Vagina (tissue), 2 donors: ENCODE results near the gene YAF2.

Experiments used
- POLR2A ChIP-seq, 2 donors: fragments of 450-650 bp; IDR thresholded peaks; one replicate each; pipeline ENCODE4 v1.6.1; 2017; ENCODE audit warnings: antibody characterized with exemption in 2 of 2, mild to moderate bottlenecking in 2 of 2, moderate library complexity in 2 of 2
- POLR2AphosphoS5 ChIP-seq, 2 donors: sonication (generic); formaldehyde crosslinking; IDR thresholded peaks; one replicate each; pipeline ENCODE4 v1.9.0; 2017; ENCODE audit warnings: antibody characterized with exemption in 2 of 2, mild to moderate bottlenecking in 2 of 2, low read depth in 1 of 2; ENCODE audit not compliant: insufficient read depth in 1 of 2
- TF ChIP-seq, protein P1 (sequence below), 3 experiments: fragments of 450-650 bp in 2 of 3; fragments of 200-600 bp in 1 of 3; sonication (generic) in 1 of 3; IDR thresholded peaks; one replicate each; pipeline ENCODE4 v1.5.1; 2017 to 2019; ENCODE audit warnings: antibody characterized with exemption in 3 of 3, mild to moderate bottlenecking in 2 of 3, moderate library complexity in 2 of 3

DNA sequence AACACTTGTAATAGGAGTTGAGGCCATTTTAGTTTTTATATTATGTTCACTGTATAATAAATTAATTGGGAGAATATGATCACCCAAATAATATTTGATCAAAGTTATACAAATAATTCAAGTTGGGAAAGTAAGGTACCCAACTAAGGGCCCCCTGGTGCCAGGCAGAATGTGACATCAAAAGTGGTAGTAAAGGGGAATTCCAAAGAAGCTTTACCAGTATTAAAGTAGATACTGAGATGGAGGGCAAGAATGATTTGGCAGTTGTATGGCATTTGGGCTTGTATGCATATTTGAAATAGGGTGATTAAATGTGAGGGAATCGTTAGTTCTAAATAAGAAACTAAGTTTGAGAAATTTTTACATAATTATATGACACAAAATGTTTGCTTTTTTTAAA lies 111.1 kb downstream of the YAF2 start:
- TF ChIP-seq, protein P1, sequence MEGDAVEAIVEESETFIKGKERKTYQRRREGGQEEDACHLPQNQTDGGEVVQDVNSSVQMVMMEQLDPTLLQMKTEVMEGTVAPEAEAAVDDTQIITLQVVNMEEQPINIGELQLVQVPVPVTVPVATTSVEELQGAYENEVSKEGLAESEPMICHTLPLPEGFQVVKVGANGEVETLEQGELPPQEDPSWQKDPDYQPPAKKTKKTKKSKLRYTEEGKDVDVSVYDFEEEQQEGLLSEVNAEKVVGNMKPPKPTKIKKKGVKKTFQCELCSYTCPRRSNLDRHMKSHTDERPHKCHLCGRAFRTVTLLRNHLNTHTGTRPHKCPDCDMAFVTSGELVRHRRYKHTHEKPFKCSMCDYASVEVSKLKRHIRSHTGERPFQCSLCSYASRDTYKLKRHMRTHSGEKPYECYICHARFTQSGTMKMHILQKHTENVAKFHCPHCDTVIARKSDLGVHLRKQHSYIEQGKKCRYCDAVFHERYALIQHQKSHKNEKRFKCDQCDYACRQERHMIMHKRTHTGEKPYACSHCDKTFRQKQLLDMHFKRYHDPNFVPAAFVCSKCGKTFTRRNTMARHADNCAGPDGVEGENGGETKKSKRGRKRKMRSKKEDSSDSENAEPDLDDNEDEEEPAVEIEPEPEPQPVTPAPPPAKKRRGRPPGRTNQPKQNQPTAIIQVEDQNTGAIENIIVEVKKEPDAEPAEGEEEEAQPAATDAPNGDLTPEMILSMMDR (IDR thresholded peaks at IDR 0.05) = no peak
- TF ChIP-seq POLR2A (IDR thresholded peaks at IDR 0.05) (no peak), POLR2AphosphoS5 (IDR thresholded peaks at IDR 0.05; ENCODE audit: insufficient read depth in 1 of 2, low read depth in 1 of 2) (no peak)
